H1 (cell line): ENCODE measurements around the gene INSM2. TPM values are rescaled to one million over a fixed set of nuclear protein-coding genes. Genes with fewer than 3 reads are reported as not detected.

Experiments
- ATF3 ChIP-seq: IDR thresholded peaks from 2 replicates; pipeline ENCODE4 v1.6.1; 2011; ENCODE audit warnings: low read depth, mild to moderate bottlenecking, low read length; ENCODE audit not compliant: insufficient read depth
- BACH1 ChIP-seq: IDR thresholded peaks from 2 replicates; pipeline ENCODE4 v1.6.1; 2012; ENCODE audit warnings: low read length, improper control_type of control experiment
- BRCA1 ChIP-seq: IDR thresholded peaks from 2 replicates; pipeline ENCODE4 v1.6.1; 2012; ENCODE audit warnings: low read depth, low read length, improper control_type of control experiment
- CBX5 ChIP-seq: fragments of 300-800, 300-1000 bp; sonication (generic); IDR thresholded peaks from 2 replicates; pipeline ENCODE4 v1.7.1; 2016; ENCODE audit warnings: antibody characterized with exemption, low read length, low read depth
- CEBPB ChIP-seq: IDR thresholded peaks from 2 replicates; pipeline ENCODE4 v1.6.1; 2012; ENCODE audit warnings: low read depth, low read length
- CHD2 ChIP-seq: IDR thresholded peaks from 2 replicates; pipeline ENCODE4 v1.6.1; 2012; ENCODE audit warnings: low read length, improper control_type of control experiment
- CHD7 ChIP-seq: fragments of 300-600 bp; sonication (generic); IDR thresholded peaks from 2 replicates; pipeline ENCODE4 v1.7.1; 2012; ENCODE audit warnings: low read length, moderate library complexity, mild to moderate bottlenecking, inconsistent platforms; ENCODE audit not compliant: insufficient replicate concordance
- HDAC2 ChIP-seq, 2 experiments: fragments of 300-600 bp in 1 of 2; sonication (generic) in 1 of 2; IDR thresholded peaks; 2 replicates each; pipeline ENCODE4 v1.6.1; 2011 to 2012; ENCODE audit warnings: low read depth in 2 of 2, low read length in 2 of 2, mild to moderate bottlenecking in 2 of 2, moderate library complexity in 2 of 2, borderline replicate concordance in 1 of 2, inconsistent platforms in 1 of 2
- SP2 ChIP-seq: IDR thresholded peaks from 2 replicates; pipeline ENCODE4 v1.6.1; 2012; ENCODE audit warnings: mild to moderate bottlenecking, low read length, inconsistent platforms
- TAF1 ChIP-seq: IDR thresholded peaks from 2 replicates; pipeline ENCODE4 v1.6.1; 2011; ENCODE audit warnings: mild to moderate bottlenecking, low read depth, low read length
- TCF12 ChIP-seq: IDR thresholded peaks from 2 replicates; pipeline ENCODE4 v1.6.1; 2011; ENCODE audit warnings: low read depth, mild to moderate bottlenecking, low read length
- polyA plus RNA-seq, 7 experiments: library from polyadenylated mRNA; depleted of rRNA in 3 of 7; stranded (reverse) in 5 of 7; unstranded in 2 of 7; fragments of >200 nt in 5 of 7; fragments of 200-250 nt in 2 of 7; gene quantifications; 1 replicate in 5 of 7; 2 replicates in 1 of 7; 4 replicates in 1 of 7; pipeline versions ENCODE4 v1.2.1 to v1.2.3, GENCODE V29; 2011 to 2013; ENCODE audit warnings: missing spikeins in 2 of 7, mixed read lengths in 2 of 7
- total RNA-seq: library from RNA; stranded (reverse); fragmentation: NEBNext Ultra II Directional; extraction: Animal tissue kit (Norgen Biotek cat#: 25700); gene quantifications from 2 replicates; pipeline ENCODE4 v1.2.1, GENCODE V29; 2021

The INSM2 gene
- total and polyA plus RNA-seq, 2 of the 8 experiments (the other 6 are each of a cell fraction or from before 2014, with no cell fraction given): not detected

GRCh38 chr14:35534873-35535482, 1.0 kb downstream of the INSM2 start (continued):
- TF ChIP-seq CHD7 (no peak), TAF1 (no peak), CHD2 (no peak), SP2 (no peak), BACH1 (peak; percentile 35), CEBPB (no peak), CBX5 (no peak), ATF3 (no peak), BRCA1 (no peak), HDAC2 (IDR thresholded peaks at IDR 0.05; ENCODE audit: borderline replicate concordance in 1 of 2, low read depth in 2 of 2, low read length in 2 of 2) (peak; percentile 99 to 100), TCF12 (peak; percentile 46; the same call in 1 of the 2 replicates)
